ENCODE data around the gene RSPH3. TPM values are rescaled to one million over a fixed set of nuclear protein-coding genes. Genes with fewer than 3 reads are reported as not detected.
"Not testable (repeated sequence)": the region's sequence is repeated elsewhere in the genome, so short reads cannot be mapped to it uniquely, and the experiment has no call there.

Gene RSPH3
- total RNA-seq, 1 donor from 2014 or later: 17.2 TPM

DNA sequence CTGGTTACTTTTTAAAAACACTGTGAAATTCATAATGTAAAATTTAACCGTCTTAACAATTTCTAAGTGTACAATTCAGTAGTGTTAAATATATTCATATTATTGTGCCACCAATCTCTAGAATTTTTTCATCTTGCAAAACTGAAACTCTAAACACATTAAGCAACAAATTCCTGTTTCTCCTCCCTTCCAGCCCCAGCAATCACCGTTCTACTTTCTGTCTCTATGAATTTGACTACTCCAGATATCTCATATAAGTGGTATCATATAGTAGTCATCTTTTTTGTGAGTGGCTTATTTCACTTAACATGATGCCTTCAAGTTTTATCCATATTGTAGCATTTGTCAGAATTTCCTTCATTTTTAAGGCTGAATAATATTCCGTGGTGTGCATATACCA, 44.7 kb downstream of the RSPH3 start:
- Histone ChIP-seq H3K36me3 (no peaks in the 10 kb centered on the region), H3K27me3 (no peaks in the 10 kb centered on the region), H3K4me1 (no peaks in the 10 kb centered on the region), H3K9me3 (no peaks in the 10 kb centered on the region), H3K4me3 (no peak overlapping the region), H3K27ac (no peak overlapping the region)
- DNase-seq (no peak), ATAC-seq (no peak)
- intact Hi-C loops (cut with DNase I): no loop called here
- TF ChIP-seq, protein P1, sequence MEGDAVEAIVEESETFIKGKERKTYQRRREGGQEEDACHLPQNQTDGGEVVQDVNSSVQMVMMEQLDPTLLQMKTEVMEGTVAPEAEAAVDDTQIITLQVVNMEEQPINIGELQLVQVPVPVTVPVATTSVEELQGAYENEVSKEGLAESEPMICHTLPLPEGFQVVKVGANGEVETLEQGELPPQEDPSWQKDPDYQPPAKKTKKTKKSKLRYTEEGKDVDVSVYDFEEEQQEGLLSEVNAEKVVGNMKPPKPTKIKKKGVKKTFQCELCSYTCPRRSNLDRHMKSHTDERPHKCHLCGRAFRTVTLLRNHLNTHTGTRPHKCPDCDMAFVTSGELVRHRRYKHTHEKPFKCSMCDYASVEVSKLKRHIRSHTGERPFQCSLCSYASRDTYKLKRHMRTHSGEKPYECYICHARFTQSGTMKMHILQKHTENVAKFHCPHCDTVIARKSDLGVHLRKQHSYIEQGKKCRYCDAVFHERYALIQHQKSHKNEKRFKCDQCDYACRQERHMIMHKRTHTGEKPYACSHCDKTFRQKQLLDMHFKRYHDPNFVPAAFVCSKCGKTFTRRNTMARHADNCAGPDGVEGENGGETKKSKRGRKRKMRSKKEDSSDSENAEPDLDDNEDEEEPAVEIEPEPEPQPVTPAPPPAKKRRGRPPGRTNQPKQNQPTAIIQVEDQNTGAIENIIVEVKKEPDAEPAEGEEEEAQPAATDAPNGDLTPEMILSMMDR (IDR thresholded peaks at IDR 0.05): no peak

DNA sequence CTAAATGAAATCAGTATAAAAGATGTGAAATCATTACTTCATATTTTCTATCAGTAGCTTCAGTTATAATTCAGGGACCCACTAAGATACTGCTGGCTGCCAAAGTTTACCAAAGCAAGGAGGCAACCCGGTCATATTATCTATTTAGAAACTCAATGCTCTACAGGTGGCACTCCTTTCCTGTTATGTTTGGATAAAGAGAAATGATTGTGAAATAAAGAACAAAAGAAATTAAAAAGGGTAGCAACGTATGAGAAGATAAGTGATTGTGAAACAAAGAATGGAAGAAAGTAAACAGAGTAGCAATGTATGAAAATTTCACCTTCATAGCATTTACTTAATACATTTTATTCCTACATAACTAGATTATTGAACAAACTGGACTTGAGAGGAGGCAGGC, 45.2 kb downstream of the RSPH3 start:
- DNase-seq (no peak), ATAC-seq (no peak)
- TF ChIP-seq, protein P1 (IDR thresholded peaks at IDR 0.05): no peak
- intact Hi-C loops (cut with DNase I): no loop called here
- Histone ChIP-seq H3K9me3 (no peaks in the 10 kb centered on the region), H3K27me3 (no peaks in the 10 kb centered on the region), H3K4me3 (no peak overlapping the region), H3K36me3 (no peaks in the 10 kb centered on the region), H3K27ac (no peak overlapping the region), H3K4me1 (no peaks in the 10 kb centered on the region)

DNA sequence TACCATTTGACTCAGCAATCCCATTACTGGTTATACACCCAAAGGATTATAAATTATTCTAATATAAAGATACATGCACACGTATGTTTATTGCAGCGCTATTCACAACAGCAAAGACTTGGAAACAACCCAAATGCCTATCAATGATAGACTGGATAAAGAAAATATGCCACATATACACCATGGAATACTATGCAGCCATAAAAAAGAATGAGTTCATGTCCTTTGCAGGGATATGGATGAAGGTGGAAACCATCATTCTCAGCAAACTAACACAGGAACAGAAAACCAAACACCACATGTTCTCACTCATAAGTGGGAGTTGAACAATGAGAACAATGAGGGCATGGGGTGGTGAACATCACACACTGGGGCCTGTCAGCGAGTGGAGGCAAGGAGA, 48.0 kb downstream of the RSPH3 start:
- ATAC-seq; H3K4me3 ChIP-seq; DNase-seq; H3K4me1 ChIP-seq; H3K9me3 ChIP-seq; H3K27me3 ChIP-seq; H3K36me3 ChIP-seq; intact Hi-C loops (cut with DNase I); H3K27ac ChIP-seq: not testable (repeated sequence)

DNA sequence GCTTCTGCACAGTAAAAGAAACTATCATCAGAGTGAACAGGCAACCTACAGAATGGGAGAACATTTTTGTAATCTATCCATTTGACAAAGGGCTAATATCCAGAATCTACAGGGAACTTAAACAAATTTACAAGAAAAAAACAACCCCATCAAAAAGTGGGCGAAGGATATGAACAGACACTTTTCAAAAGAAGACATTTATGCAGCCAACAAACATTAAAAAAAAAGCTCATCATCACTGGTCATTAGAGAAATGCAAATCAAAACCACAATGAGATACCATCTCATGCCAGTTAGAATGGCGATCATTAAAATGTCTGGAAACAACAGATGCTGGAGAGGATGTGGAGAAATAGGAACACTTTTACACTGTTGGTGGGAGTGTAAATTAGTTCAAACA, 48.4 kb downstream of the RSPH3 start:
- H3K27me3 ChIP-seq; DNase-seq; H3K4me1 ChIP-seq; H3K27ac ChIP-seq; H3K4me3 ChIP-seq; H3K36me3 ChIP-seq; H3K9me3 ChIP-seq; ATAC-seq; intact Hi-C loops (cut with DNase I): not testable (repeated sequence)

DNA sequence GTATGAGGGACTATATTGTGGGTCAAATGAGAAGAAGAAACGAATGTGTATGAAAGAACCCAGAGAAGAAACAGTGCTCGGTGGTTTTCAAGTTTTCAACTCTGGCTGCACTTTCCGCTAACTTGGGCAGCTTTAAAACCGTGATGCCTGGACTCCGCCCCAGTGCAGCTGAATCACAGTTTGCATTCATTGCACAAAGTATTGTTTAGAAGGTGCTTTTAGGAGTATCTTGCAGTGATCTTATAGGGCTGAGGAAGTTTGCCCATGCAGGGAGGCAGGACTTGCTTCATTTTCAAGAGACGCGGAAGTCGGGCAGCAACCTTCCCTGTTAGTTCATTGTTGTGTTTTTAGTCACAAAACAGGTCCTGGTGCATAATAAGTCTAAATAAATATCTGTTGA, 52.7 kb downstream of the RSPH3 start:
- H3K4me3 ChIP-seq: no peak overlapping the region
- ATAC-seq (no peak), DNase-seq (no peak)
- no peaks in the 10 kb centered on the region for H3K9me3 ChIP-seq
- no peaks in the 10 kb centered on the region for H3K4me1 ChIP-seq
- no peak overlapping the region for H3K27ac ChIP-seq
- H3K27me3 ChIP-seq: no peaks in the 10 kb centered on the region
- no peaks in the 10 kb centered on the region for H3K36me3 ChIP-seq
- TF ChIP-seq, protein P1 (IDR thresholded peaks at IDR 0.05): no peak
- intact Hi-C loops (cut with DNase I): no loop called here

DNA sequence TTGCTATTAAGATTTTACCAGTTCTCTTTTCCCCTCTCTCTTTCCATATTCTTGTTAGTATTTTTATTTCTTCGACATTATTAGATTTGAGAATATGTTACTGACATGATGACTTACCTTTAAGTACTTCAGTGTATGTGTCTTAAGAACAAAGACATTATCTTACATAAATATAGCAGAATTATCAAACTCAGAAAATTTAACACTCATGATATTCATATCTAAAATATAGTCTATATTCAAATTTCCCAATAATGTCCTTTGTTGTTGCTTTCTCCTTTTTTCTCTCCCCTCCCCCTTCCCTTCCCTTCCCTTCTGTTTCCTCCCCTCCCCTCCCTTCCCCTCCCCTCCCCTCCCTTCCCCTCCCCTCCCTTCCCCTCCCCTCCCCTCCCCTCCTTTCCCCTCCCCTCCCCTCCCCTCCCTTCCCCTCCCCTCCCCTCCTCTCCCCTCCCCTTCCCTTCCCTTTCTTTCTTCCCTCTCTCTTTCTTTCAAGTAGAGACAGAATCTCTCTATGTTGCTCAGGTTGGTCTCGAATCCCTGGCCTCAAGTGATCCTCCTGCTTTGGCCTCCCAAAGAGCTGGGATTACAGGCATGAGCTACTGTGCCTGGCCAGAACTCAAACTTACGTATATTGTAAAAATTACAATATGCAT, 56.5 kb downstream of the RSPH3 start:
- TF ChIP-seq, protein P1 (IDR thresholded peaks at IDR 0.05): no peak
- Histone ChIP-seq H3K4me3 (no peak overlapping the region), H3K36me3 (no peaks in the 10 kb centered on the region), H3K9me3 (no peaks in the 10 kb centered on the region), H3K4me1 (no peaks in the 10 kb centered on the region), H3K27ac (no peak overlapping the region), H3K27me3 (no peaks in the 10 kb centered on the region)
- ATAC-seq (no peak), DNase-seq (no peak)
- intact Hi-C loops (cut with DNase I): no loop called here

DNA sequence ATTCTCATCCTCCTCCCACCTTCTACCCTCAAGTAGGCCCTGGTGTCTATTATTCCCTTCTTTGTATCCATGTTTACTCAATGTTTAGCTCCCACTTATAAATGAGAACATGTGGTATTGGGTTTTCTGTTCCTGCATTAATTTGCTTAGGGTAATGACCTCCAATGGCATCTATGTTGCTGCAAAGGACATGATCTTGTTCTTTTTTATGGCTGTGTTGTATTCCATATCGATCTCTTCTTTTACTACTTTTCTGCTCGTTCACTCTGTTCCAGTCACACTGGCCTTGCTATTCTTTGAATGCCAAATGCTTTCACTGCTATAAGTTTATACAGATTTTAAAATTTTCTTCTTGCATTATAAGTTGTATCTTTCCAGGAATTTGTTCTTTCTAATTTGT, 57.7 kb downstream of the RSPH3 start:
- Histone ChIP-seq H3K4me3 (no peak overlapping the region), H3K4me1 (no peaks in the 10 kb centered on the region), H3K9me3 (no peaks in the 10 kb centered on the region), H3K27me3 (no peaks in the 10 kb centered on the region), H3K27ac (no peak overlapping the region), H3K36me3 (no peaks in the 10 kb centered on the region)
- intact Hi-C loops (cut with DNase I): no loop called here
- ATAC-seq: no peak
- TF ChIP-seq, protein P1 (IDR thresholded peaks at IDR 0.05): no peak
- DNase-seq: no peak
